Measurements from ENCODE around the gene SYT11.
A peak's percentile ranks its signal among the peaks of the same experiment; 100 is the strongest.

Gene SYT11

GRCh38 chr1:155898888-155899287 lies 39.5 kb downstream of the SYT11 start:
- peaks cover 58% of the 10 kb centered on the region for H3K36me3 ChIP-seq (replicated peaks)
- in situ Hi-C loops (cut with MboI; ENCODE audit: low sequenced_read_pairs) = no loop called here

DNA sequence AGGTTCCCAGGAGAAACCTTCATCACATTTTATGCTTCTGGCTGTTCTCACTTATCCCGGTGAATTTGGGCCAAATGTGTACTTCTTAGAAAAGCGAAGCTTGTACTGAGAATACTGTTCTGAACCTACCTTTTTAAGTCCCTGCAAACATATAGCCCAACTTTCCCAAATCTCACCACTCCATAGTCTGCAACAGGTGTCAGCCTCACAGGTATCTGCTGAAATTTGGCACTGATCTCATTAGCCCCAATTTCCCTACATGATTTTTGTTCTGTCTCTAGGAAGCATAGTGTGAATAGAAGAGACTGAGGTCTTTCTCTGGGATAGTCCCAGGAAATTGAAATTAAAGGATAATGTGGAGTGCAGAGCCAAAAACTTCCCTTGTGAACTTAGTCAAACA lies 40.3 kb downstream of the SYT11 start:
- no peak for DNase-seq (ENCODE audit: low spot score in 2 of 2)
- Histone ChIP-seq H3K4me1 (no peaks in the 10 kb centered on the region; the same call in 1 of the 2 replicates), H3K27me3 (ENCODE audit: low read depth) (no peaks in the 10 kb centered on the region), H3K4me3 (no peak overlapping the region), H3K9me3 (no peaks in the 10 kb centered on the region), H3K36me3 (replicated peaks) (peaks cover 66% of the 10 kb centered on the region)
- in situ Hi-C loops (cut with MboI; ENCODE audit: low sequenced_read_pairs) = loop anchor here (25.0 kb wide), 1 partner anchor 1662 kb away; no protein-coding TSS in a partner anchor

More at GRCh38 chr1:155898888-155899287, 39.5 kb downstream of the SYT11 start:
- no peak overlapping the region for H3K4me3 ChIP-seq
- no peak for DNase-seq (ENCODE audit: low spot score in 2 of 2)
- H3K27me3 ChIP-seq (ENCODE audit: low read depth) = no peaks in the 10 kb centered on the region
- no peaks in the 10 kb centered on the region; the same call in 1 of the 2 replicates for H3K4me1 ChIP-seq
- no peaks in the 10 kb centered on the region for H3K9me3 ChIP-seq

DNA sequence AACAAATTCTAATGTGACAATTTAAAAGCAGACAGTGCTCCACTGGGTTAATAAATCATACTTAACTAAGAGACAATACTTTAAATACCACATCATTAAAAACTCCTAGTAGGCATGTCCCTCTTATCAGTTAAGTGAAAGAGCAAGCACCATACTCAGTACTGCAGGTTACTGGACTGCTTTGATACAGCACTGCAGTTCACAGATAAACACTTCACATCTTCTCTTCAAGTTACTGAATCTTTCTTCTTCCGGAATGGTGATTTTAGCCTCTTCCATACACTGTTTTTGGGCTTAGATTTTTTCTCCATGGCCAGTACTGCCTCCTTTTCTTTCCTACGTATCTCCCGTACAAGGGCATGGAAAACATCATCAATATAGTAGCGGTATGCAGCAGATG lies 40.8 kb downstream of the SYT11 start:
- in situ Hi-C loops (cut with MboI; ENCODE audit: low sequenced_read_pairs) = loop anchor here (25.0 kb wide), 1 partner anchor 1663 kb away; no protein-coding TSS in a partner anchor
- no peak overlapping the region for H3K4me3 ChIP-seq
- no peaks in the 10 kb centered on the region for H3K27me3 ChIP-seq (ENCODE audit: low read depth)
- no peaks in the 10 kb centered on the region; the same call in 1 of the 2 replicates for H3K4me1 ChIP-seq
- H3K9me3 ChIP-seq = no peaks in the 10 kb centered on the region
- DNase-seq (ENCODE audit: low spot score in 2 of 2) = no peak
- peaks cover 71% of the 10 kb centered on the region for H3K36me3 ChIP-seq (replicated peaks)

GRCh38 chr1:155904261-155904660 lies 44.9 kb downstream of the SYT11 start:
- no peak for DNase-seq (ENCODE audit: low spot score in 2 of 2)
- H3K9me3 ChIP-seq = no peaks in the 10 kb centered on the region
- no peaks in the 10 kb centered on the region for H3K27me3 ChIP-seq (ENCODE audit: low read depth)
- H3K4me3 ChIP-seq = no peak overlapping the region
- in situ Hi-C loops (cut with MboI; ENCODE audit: low sequenced_read_pairs) = loop anchor here (25.0 kb wide), 1 partner anchor 1667 kb away; no protein-coding TSS in a partner anchor
- H3K4me1 ChIP-seq = no peaks in the 10 kb centered on the region
- peaks cover 73% of the 10 kb centered on the region for H3K36me3 ChIP-seq (replicated peaks)

DNA sequence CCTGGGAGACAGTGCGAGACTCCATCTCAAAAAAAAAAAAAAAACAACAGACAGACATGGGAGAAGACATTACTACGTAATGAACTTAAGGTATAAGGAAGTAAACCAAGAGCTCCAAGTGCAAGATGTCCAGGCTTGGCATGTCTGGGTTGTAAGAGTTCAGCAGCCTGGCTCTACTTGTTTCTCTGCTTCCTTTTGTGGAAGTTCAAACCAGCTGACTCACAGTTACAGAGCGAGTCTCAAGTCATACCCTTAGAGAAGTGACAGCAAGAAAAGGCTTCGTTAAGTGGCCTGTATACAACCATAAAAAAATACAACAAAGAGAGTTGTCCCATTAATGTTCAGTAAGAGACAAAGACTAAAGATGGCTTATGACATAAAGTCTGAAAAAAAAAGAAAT lies 50.5 kb downstream of the SYT11 start:
- Histone ChIP-seq H3K36me3 (replicated peaks) (peaks cover 53% of the 10 kb centered on the region), H3K4me3 (no peak overlapping the region), H3K27me3 (ENCODE audit: low read depth) (no peaks in the 10 kb centered on the region), H3K9me3 (no peaks in the 10 kb centered on the region), H3K4me1 (peaks cover 7% of the 10 kb centered on the region; the same call in 1 of the 2 replicates)
- in situ Hi-C loops (cut with MboI; ENCODE audit: low sequenced_read_pairs) = loop anchor here (10.0 to 25.0 kb wide), 2 partner anchors 395 to 1673 kb away; no protein-coding TSS in a partner anchor
- DNase-seq (ENCODE audit: low spot score in 2 of 2) = no peak

- in situ Hi-C loops (cut with MboI; ENCODE audit: low sequenced_read_pairs) = loop anchor here (10.0 to 25.0 kb wide), 2 partner anchors 394 to 1673 kb away; no protein-coding TSS in a partner anchor
- H3K36me3 ChIP-seq (replicated peaks) = peaks cover 56% of the 10 kb centered on the region
- peak overlapping the region; percentile 52 for H3K4me3 ChIP-seq
- no peaks in the 10 kb centered on the region for H3K27me3 ChIP-seq (ENCODE audit: low read depth)
- no peaks in the 10 kb centered on the region for H3K9me3 ChIP-seq
- DNase-seq (ENCODE audit: low spot score in 2 of 2) = peak; percentile 32 to 64
- peaks cover 7% of the 10 kb centered on the region; the same call in 1 of the 2 replicates for H3K4me1 ChIP-seq
Measured at GRCh38 chr1:155910621-155911121, 51.3 kb downstream of the SYT11 start.

- peaks cover 7% of the 10 kb centered on the region; the same call in 1 of the 2 replicates for H3K4me1 ChIP-seq
- DNase-seq (ENCODE audit: low spot score in 2 of 2) = peak; percentile 70 to 93
- in situ Hi-C loops (cut with MboI; ENCODE audit: low sequenced_read_pairs) = loop anchor here (10.0 to 25.0 kb wide), 2 partner anchors 393 to 1674 kb away; no protein-coding TSS in a partner anchor
- peak within 1 kb of the TSS; percentile 52 for H3K4me3 ChIP-seq
- peaks cover 60% of the 10 kb centered on the region for H3K36me3 ChIP-seq (replicated peaks)
- H3K27me3 ChIP-seq (ENCODE audit: low read depth) = no peaks in the 10 kb centered on the region
- H3K9me3 ChIP-seq = no peaks in the 10 kb centered on the region
Measured at GRCh38 chr1:155911156-155912055, 52.0 kb downstream of the SYT11 start, which contains the start of gene RIT1. Gene RIT1 (minus strand): TSS chr1:155911349. CDS start chr1:155910761, 588 bp downstream.

GRCh38 chr1:155912056-155912536 lies 52.7 kb downstream of the SYT11 start:
- H3K27me3 ChIP-seq (ENCODE audit: low read depth) = no peaks in the 10 kb centered on the region
- in situ Hi-C loops (cut with MboI; ENCODE audit: low sequenced_read_pairs) = loop anchor here (10.0 to 25.0 kb wide), 2 partner anchors 393 to 1675 kb away; no protein-coding TSS in a partner anchor
- H3K9me3 ChIP-seq = no peaks in the 10 kb centered on the region
- DNase-seq (ENCODE audit: low spot score in 2 of 2) = no peak
- no peak overlapping the region for H3K4me3 ChIP-seq
- H3K4me1 ChIP-seq = peaks cover 7% of the 10 kb centered on the region; the same call in 1 of the 2 replicates
- peaks cover 67% of the 10 kb centered on the region for H3K36me3 ChIP-seq (replicated peaks)

DNA sequence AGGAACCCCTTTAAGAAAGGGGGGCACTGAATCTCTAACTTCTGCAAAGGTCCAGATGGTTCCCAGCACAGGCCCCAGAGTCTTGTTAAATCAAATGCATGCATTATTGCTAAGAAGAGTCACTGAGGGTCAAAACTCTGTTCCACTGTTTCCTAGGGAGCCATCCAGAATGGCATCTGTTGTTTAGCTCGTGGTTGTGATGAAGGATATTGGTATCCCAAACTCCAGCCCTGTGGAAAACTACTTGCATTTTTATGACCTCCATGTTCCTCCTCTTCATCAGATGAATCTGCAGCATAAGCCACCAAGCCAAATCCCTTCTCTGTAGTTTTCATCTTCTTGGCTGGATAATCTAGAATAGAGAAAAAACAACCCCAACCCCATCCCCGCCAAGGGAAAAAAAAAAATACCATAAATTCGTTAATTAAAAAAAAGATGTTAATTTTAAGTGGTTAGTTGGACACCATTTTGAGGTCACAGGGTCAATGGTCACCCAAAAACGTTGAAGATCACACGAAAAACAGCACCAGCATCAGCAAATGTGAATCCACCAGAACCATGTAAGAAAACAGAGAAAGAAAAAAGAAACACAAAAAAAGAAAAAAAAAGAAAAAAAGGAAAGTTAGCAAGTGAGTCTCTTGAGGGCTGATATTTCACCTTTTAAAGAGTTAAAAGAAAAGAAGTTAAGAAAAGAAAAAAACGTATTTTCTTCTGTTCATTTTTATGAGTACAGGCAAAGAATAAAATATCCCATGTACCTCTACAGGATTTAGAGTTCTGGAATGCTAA lies 54.8 kb downstream of the SYT11 start:
- H3K9me3 ChIP-seq = no peaks in the 10 kb centered on the region
- H3K4me3 ChIP-seq = no peak overlapping the region
- H3K36me3 ChIP-seq (replicated peaks) = peaks cover 70% of the 10 kb centered on the region
- no peak for DNase-seq (ENCODE audit: low spot score in 2 of 2)
- H3K27me3 ChIP-seq (ENCODE audit: low read depth) = no peaks in the 10 kb centered on the region
- in situ Hi-C loops (cut with MboI; ENCODE audit: low sequenced_read_pairs) = loop anchor here (10.0 to 25.0 kb wide), 2 partner anchors 391 to 1677 kb away; no protein-coding TSS in a partner anchor
- H3K4me1 ChIP-seq = peaks cover 7% of the 10 kb centered on the region; the same call in 1 of the 2 replicates

GRCh38 chr1:155918660-155919059 lies 59.3 kb downstream of the SYT11 start:
- H3K4me1 ChIP-seq = no peaks in the 10 kb centered on the region
- in situ Hi-C loops (cut with MboI; ENCODE audit: low sequenced_read_pairs) = loop anchor here (10.0 to 25.0 kb wide), 2 partner anchors 386 to 1681 kb away; no protein-coding TSS in a partner anchor
- H3K36me3 ChIP-seq (replicated peaks) = peaks cover 93% of the 10 kb centered on the region
- no peak for DNase-seq (ENCODE audit: low spot score in 2 of 2)
- no peaks in the 10 kb centered on the region for H3K27me3 ChIP-seq (ENCODE audit: low read depth)
- H3K4me3 ChIP-seq = no peak overlapping the region
- no peaks in the 10 kb centered on the region for H3K9me3 ChIP-seq

DNA sequence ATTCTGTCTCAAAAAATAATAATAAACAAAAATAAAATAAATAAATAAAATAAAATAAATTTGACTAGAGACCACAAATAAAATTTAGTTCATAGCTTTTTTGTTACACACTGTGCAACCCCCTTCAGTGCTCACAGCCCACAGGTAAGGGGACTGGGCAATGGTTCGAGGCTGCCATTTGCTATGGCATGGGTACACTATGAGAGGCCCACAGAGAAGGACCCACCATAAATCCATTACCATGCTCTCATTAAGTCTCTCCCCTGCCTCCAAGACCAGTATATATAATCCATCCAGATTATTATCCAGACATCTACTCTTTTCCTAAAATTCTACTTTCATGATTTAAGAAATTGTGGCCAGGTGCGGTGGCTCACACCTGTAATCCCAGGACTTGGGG lies 60.4 kb downstream of the SYT11 start:
- in situ Hi-C loops (cut with MboI; ENCODE audit: low sequenced_read_pairs) = loop anchor here (10.0 to 25.0 kb wide), 3 partner anchors 385 to 1682 kb away; no protein-coding TSS in a partner anchor
- Histone ChIP-seq H3K4me3 (no peak overlapping the region), H3K27me3 (ENCODE audit: low read depth) (no peaks in the 10 kb centered on the region), H3K9me3 (no peaks in the 10 kb centered on the region), H3K36me3 (replicated peaks) (peaks cover 93% of the 10 kb centered on the region), H3K4me1 (no peaks in the 10 kb centered on the region)
- DNase-seq (ENCODE audit: low spot score in 2 of 2) = no peak

DNA sequence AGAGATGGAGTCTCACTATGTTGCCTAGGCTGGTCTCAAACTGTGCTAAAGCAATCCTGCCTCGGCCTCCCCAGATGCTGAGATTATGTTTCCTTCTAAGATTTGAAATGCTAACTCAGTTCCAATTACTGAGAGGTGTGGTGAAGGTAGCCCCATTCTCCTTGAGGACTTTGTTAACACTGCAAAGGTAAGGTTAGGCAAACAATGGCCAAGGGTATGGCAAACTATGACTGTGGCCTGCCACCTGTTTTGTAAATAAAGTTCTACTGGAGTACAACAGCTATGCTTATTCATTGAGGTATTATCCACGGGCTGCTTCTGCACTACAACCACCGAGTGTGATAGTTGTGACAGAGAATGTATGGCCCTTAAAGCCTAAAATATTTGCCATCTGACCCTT lies 61.4 kb downstream of the SYT11 start:
- Histone ChIP-seq H3K4me1 (no peaks in the 10 kb centered on the region), H3K9me3 (no peaks in the 10 kb centered on the region), H3K36me3 (replicated peaks) (peaks cover 95% of the 10 kb centered on the region), H3K27me3 (ENCODE audit: low read depth) (no peaks in the 10 kb centered on the region), H3K4me3 (no peak overlapping the region)
- in situ Hi-C loops (cut with MboI; ENCODE audit: low sequenced_read_pairs) = loop anchor here (10.0 to 25.0 kb wide), 2 partner anchors 404 to 1683 kb away; no protein-coding TSS in a partner anchor
- no peak for DNase-seq (ENCODE audit: low spot score in 2 of 2)

DNA sequence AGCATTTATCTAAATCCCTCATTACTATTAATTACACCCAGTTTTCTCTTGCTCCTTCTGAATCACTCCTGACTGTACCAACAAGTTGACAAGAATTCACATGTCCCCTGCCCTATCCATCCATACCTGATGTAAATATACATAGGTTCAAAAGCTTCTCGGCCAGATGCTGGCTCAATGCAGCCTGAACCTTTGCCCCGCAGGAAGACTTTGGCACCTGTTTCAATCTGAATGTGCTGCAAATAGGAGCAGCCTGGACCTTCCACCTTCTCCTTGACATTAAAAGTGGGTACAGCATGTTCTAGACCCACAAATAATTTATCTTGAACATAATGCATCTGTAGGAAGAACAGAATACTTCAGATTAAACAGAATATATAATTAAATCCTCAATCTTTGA lies 66.1 kb downstream of the SYT11 start:
- peaks cover 97% of the 10 kb centered on the region for H3K36me3 ChIP-seq (replicated peaks)
- no peaks in the 10 kb centered on the region for H3K9me3 ChIP-seq
- DNase-seq (ENCODE audit: low spot score in 2 of 2) = no peak
- no peak overlapping the region for H3K4me3 ChIP-seq
- H3K27me3 ChIP-seq (ENCODE audit: low read depth) = no peaks in the 10 kb centered on the region
- in situ Hi-C loops (cut with MboI; ENCODE audit: low sequenced_read_pairs) = loop anchor here (10.0 kb wide), 1 partner anchor 399 kb away; no protein-coding TSS in a partner anchor
- H3K4me1 ChIP-seq = no peaks in the 10 kb centered on the region

Measured in HAP-1 (cell line).